Astrocyte (in vitro differentiated cells and primary cell): ENCODE measurements around the gene UQCRFS1. TPM values are rescaled to one million over a fixed set of nuclear protein-coding genes. Genes with fewer than 3 reads are reported as not detected.

Experiments
- DNase-seq: peaks from one replicate; pipeline ENCODE4 v3.0.0-alpha.2; 2010; ENCODE audit warnings: low read depth
- FAIRE-seq: peaks from 2 replicates; lab custom pipeline; 2011; peaks lifted over from hg19 to GRCh38; lab: Jason Lieb, UNC
- H2AFZ ChIP-seq: 2 replicates; pipeline ENCODE4 v1.6.0; 2012; ENCODE audit warnings: low read depth, low read length, inconsistent platforms
- H3K27ac ChIP-seq: 2 replicates; pipeline ENCODE4 v1.5.1; 2011; ENCODE audit warnings: low read depth, low read length, inconsistent platforms
- H3K27me3 ChIP-seq: 2 replicates; pipeline ENCODE4 v1.6.0; 2011; ENCODE audit warnings: low read length, inconsistent platforms; ENCODE audit not compliant: insufficient read depth
- H3K36me3 ChIP-seq: 2 replicates; pipeline ENCODE4 v1.5.1; 2011; ENCODE audit warnings: low read length, inconsistent platforms; ENCODE audit not compliant: insufficient read depth
- H3K4me1 ChIP-seq: 2 replicates; pipeline ENCODE4 v1.5.1; 2011; ENCODE audit warnings: low read length, inconsistent platforms; ENCODE audit not compliant: insufficient read depth
- H3K4me2 ChIP-seq: 2 replicates; pipeline ENCODE4 v1.6.0; 2012; ENCODE audit warnings: low read length, inconsistent platforms
- H3K4me3 ChIP-seq: 2 replicates; pipeline ENCODE4 v1.5.1; 2011; ENCODE audit warnings: low read depth, mild to moderate bottlenecking, low read length, inconsistent platforms; ENCODE audit not compliant: insufficient read depth
- H3K79me2 ChIP-seq: 2 replicates; pipeline ENCODE4 v1.6.0; 2012; ENCODE audit warnings: mild to moderate bottlenecking, low read length, inconsistent platforms; ENCODE audit not compliant: insufficient read depth
- H3K9ac ChIP-seq: 2 replicates; pipeline ENCODE4 v1.6.0; 2012; ENCODE audit warnings: mild to moderate bottlenecking, low read length, inconsistent platforms
- H3K9me3 ChIP-seq: 2 replicates; pipeline ENCODE4 v1.5.1; 2012; ENCODE audit warnings: low read depth, mild to moderate bottlenecking, low read length, inconsistent platforms; ENCODE audit not compliant: insufficient read depth
- H4K20me1 ChIP-seq: 2 replicates; pipeline ENCODE4 v1.6.0; 2012; ENCODE audit warnings: low read length, inconsistent platforms; ENCODE audit not compliant: insufficient read depth
- H3K27ac Mint-ChIP-seq: one replicate; pipeline ENCODE4 v1.8.0; 2021; ENCODE audit warnings: mild to moderate bottlenecking, mixed read lengths; ENCODE audit not compliant: unreplicated experiment
- H3K27me3 Mint-ChIP-seq: one replicate; pipeline ENCODE4 v1.8.0; 2021; ENCODE audit warnings: low read depth, mixed read lengths; ENCODE audit not compliant: unreplicated experiment
- H3K36me3 Mint-ChIP-seq: one replicate; pipeline ENCODE4 v1.8.0; 2021; ENCODE audit warnings: low read depth, mixed read lengths; ENCODE audit not compliant: unreplicated experiment
- H3K4me1 Mint-ChIP-seq: one replicate; pipeline ENCODE4 v1.8.0; 2021; ENCODE audit warnings: low read depth, mixed read lengths; ENCODE audit not compliant: unreplicated experiment
- H3K4me3 Mint-ChIP-seq: one replicate; pipeline ENCODE4 v1.8.0; 2021; ENCODE audit warnings: mild to moderate bottlenecking, moderate library complexity, mixed read lengths; ENCODE audit not compliant: unreplicated experiment
- H3K9me3 Mint-ChIP-seq: one replicate; pipeline ENCODE4 v1.8.0; 2021; ENCODE audit warnings: mild to moderate bottlenecking, mixed read lengths; ENCODE audit not compliant: unreplicated experiment
- EZH2 ChIP-seq: IDR thresholded peaks from 2 replicates; pipeline ENCODE4 v1.6.1; 2012; ENCODE audit warnings: mild to moderate bottlenecking, low read length, inconsistent platforms; ENCODE audit not compliant: insufficient read depth
- total RNA-seq: library from RNA; stranded (reverse); gene quantifications from 2 replicates; pipeline ENCODE4 v1.2.1, GENCODE V29; 2021
- TF ChIP-seq, protein P1 (sequence below): IDR thresholded peaks from 2 replicates; pipeline ENCODE4 v1.5.1; 2011; ENCODE audit warnings: low read depth, mild to moderate bottlenecking, inconsistent platforms, low read length, moderate library complexity; ENCODE audit not compliant: insufficient read depth

UQCRFS1 gene
- total RNA-seq, 1 donor from 2014 or later, result 33.1 TPM

DNA sequence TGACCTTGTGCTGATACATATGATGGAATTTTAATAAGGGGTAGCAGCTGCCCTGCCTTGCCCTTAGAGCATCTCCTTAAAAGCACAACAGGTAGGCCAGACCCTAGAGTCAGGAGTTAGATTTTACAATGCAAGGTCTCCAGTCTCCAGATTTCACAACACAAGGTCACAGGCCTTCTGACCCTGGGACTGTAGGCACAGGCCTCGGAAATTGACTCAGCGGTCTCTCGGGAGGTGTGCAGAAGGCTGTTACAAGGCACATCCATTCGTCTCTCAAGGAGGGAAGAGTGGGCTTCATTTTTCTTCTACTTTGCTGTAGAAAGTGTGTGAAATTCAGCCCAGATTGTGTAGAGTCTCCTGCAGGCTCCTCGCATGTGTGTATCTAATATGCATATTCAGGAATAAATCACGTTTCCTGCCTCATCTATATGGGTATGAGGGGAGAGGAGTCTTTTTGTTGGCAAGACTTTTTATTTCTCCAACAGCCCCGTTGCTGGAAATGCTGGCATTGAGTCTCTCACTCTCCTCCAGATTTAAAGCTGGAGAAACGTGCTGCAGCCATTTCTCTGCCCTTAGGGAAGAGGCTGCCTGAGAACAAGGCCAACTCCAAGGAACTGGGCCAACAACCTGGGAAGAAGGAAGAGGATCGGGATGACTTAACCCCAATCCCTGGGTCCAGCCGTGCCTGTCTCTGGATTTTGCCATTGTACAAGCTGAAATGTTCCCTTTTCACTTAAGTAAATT is 24.5 kb downstream of the UQCRFS1 start:
- no peak overlapping the region for H3K27ac Mint-ChIP-seq
- Histone ChIP-seq H4K20me1 (no peaks in the 10 kb centered on the region), H3K4me1 (no peaks in the 10 kb centered on the region), H3K27ac (no peak overlapping the region), H3K36me3 (no peaks in the 10 kb centered on the region), H3K9me3 (no peaks in the 10 kb centered on the region), H3K27me3 (no peaks in the 10 kb centered on the region), H3K4me2 (no peak overlapping the region), H3K9ac (no peak overlapping the region), H3K4me3 (no peak overlapping the region), H3K79me2 (no peaks in the 10 kb centered on the region), H2AFZ (no peak overlapping the region)
- TF ChIP-seq, protein P1, sequence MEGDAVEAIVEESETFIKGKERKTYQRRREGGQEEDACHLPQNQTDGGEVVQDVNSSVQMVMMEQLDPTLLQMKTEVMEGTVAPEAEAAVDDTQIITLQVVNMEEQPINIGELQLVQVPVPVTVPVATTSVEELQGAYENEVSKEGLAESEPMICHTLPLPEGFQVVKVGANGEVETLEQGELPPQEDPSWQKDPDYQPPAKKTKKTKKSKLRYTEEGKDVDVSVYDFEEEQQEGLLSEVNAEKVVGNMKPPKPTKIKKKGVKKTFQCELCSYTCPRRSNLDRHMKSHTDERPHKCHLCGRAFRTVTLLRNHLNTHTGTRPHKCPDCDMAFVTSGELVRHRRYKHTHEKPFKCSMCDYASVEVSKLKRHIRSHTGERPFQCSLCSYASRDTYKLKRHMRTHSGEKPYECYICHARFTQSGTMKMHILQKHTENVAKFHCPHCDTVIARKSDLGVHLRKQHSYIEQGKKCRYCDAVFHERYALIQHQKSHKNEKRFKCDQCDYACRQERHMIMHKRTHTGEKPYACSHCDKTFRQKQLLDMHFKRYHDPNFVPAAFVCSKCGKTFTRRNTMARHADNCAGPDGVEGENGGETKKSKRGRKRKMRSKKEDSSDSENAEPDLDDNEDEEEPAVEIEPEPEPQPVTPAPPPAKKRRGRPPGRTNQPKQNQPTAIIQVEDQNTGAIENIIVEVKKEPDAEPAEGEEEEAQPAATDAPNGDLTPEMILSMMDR, result no peak
- no peak for TF ChIP-seq EZH2
- DNase-seq (no peak), FAIRE-seq (no peak)
- peaks cover 2% of the 10 kb centered on the region for H3K9me3 Mint-ChIP-seq
- H3K27me3 Mint-ChIP-seq, result peaks cover 19% of the 10 kb centered on the region
- H3K36me3 Mint-ChIP-seq, result no peaks in the 10 kb centered on the region
- no peak overlapping the region for H3K4me3 Mint-ChIP-seq
- no peaks in the 10 kb centered on the region for H3K4me1 Mint-ChIP-seq

DNA sequence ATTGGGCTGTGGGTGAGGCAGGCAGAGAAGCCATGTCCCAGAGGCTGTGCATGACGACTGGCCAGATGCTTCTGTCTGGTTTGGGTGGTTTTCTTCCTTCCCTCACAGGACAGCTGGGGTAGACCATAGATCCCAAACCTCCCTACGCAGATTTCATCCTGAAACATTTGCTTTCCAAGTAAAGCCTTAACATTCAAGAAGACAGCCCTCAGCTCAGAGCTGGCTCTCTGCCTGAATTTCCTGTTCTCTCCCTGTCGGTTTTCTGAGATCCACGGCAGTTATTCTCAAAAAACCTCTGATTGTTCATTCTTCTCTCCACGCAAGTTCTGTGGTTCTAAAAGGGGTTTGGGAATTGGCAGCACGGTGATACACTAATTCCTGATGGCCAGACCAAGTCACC is 25.3 kb downstream of the UQCRFS1 start:
- Histone ChIP-seq H3K27ac (no peak overlapping the region), H4K20me1 (no peaks in the 10 kb centered on the region), H3K9ac (no peak overlapping the region), H3K27me3 (no peaks in the 10 kb centered on the region), H3K79me2 (no peaks in the 10 kb centered on the region), H2AFZ (no peak overlapping the region), H3K36me3 (no peaks in the 10 kb centered on the region), H3K4me3 (no peak overlapping the region), H3K9me3 (no peaks in the 10 kb centered on the region), H3K4me2 (no peak overlapping the region), H3K4me1 (no peaks in the 10 kb centered on the region)
- Mint-ChIP-seq H3K27me3 (peaks cover 19% of the 10 kb centered on the region), H3K4me1 (no peaks in the 10 kb centered on the region), H3K36me3 (no peaks in the 10 kb centered on the region), H3K4me3 (no peak overlapping the region), H3K9me3 (peaks cover 2% of the 10 kb centered on the region), H3K27ac (no peak overlapping the region)
- FAIRE-seq (no peak), DNase-seq (no peak)
- TF ChIP-seq, protein P1, result no peak
- no peak for TF ChIP-seq EZH2

DNA sequence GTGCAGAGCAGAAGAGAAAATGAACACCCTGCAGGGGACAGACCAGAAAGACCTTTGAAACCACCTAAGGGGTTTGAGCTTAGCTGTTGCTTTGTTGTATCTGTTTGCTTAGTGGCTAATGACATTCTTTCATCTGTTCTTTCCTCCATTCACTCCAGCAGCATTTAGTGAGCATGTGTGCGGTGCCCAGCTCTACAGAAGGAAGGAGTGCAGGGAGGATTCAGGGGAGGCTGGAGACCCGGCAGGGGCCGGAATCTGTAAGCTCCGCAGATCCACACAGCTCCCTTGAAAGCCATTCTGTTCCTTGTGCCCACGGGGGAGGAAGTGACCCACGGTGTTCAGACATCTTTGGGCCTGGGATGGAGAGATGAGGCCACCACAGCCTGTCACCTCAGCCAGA is 27.5 kb downstream of the UQCRFS1 start:
- Mint-ChIP-seq H3K27me3 (peaks cover 19% of the 10 kb centered on the region), H3K27ac (no peak overlapping the region), H3K36me3 (no peaks in the 10 kb centered on the region), H3K4me3 (no peak overlapping the region), H3K4me1 (no peaks in the 10 kb centered on the region), H3K9me3 (peaks cover 2% of the 10 kb centered on the region)
- no peaks in the 10 kb centered on the region for H3K36me3 ChIP-seq
- H3K4me1 ChIP-seq, result no peaks in the 10 kb centered on the region
- no peak for DNase-seq
- H4K20me1 ChIP-seq, result no peaks in the 10 kb centered on the region
- peaks cover 6% of the 10 kb centered on the region for H3K9me3 ChIP-seq
- no peaks in the 10 kb centered on the region for H3K79me2 ChIP-seq
- H3K4me3 ChIP-seq, result no peak overlapping the region
- FAIRE-seq, result no peak
- TF ChIP-seq, protein P1, result no peak
- no peak for TF ChIP-seq EZH2
- no peak overlapping the region for H3K9ac ChIP-seq
- H2AFZ ChIP-seq, result no peak overlapping the region
- H3K27me3 ChIP-seq, result no peaks in the 10 kb centered on the region
- no peak overlapping the region for H3K27ac ChIP-seq
- H3K4me2 ChIP-seq, result no peak overlapping the region
